H1 (cell line): ENCODE results near the gene CCDC152. TPM values are rescaled to one million over a fixed set of nuclear protein-coding genes. Genes with fewer than 3 reads are reported as not detected.

Experiments used
- CTCF ChIP-seq, 3 experiments: IDR thresholded peaks; 1 replicate in 2 of 3; 2 replicates in 1 of 3; pipeline versions ENCODE4 v1.5.1 to v1.6.1; 2011; ENCODE audit warnings: low read length in 3 of 3, mild to moderate bottlenecking in 3 of 3, inconsistent platforms in 2 of 3, low read depth in 1 of 3, moderate library complexity in 1 of 3; ENCODE audit not compliant: insufficient read depth in 1 of 3; ENCODE audit errors: control extremely low read depth in 1 of 3
- polyA plus RNA-seq, 7 experiments: library from polyadenylated mRNA; depleted of rRNA in 3 of 7; stranded (reverse) in 5 of 7; unstranded in 2 of 7; fragments of >200 nt in 5 of 7; fragments of 200-250 nt in 2 of 7; gene quantifications; 1 replicate in 5 of 7; 2 replicates in 1 of 7; 4 replicates in 1 of 7; pipeline versions ENCODE4 v1.2.1 to v1.2.3, GENCODE V29; 2011 to 2013; ENCODE audit warnings: missing spikeins in 2 of 7, mixed read lengths in 2 of 7
- total RNA-seq: library from RNA; stranded (reverse); fragmentation: NEBNext Ultra II Directional; extraction: Animal tissue kit (Norgen Biotek cat#: 25700); gene quantifications from 2 replicates; pipeline ENCODE4 v1.2.1, GENCODE V29; 2021

CCDC152 gene
- total and polyA plus RNA-seq, 2 of the 8 experiments (the other 6 are each of a cell fraction or from before 2014, with no cell fraction given) = 2.6 to 9.5 TPM

GRCh38 chr5:42799668-42800114 lies 43.1 kb downstream of the CCDC152 start (continued):
- TF ChIP-seq CTCF (IDR thresholded peaks at IDR 0.05; ENCODE audit: control extremely low read depth in 1 of 3, insufficient read depth in 1 of 3, low read depth in 1 of 3, low read length in 3 of 3) = no peak
